Measurements from ENCODE around the gene N4BP2. TPM values are rescaled to one million over a fixed set of nuclear protein-coding genes. Genes with fewer than 3 reads are reported as not detected.

N4BP2 gene
- total and polyA plus RNA-seq, 2 of the 8 experiments (the other 6 are each of a cell fraction or from before 2014, with no cell fraction given): 4.4 to 44.7 TPM

- no peak for TF ChIP-seq JUND (IDR thresholded peaks at IDR 0.05; ENCODE audit: low read length)
- TF ChIP-seq HDAC6 (IDR thresholded peaks at IDR 0.05; ENCODE audit: low read depth, low read length): no peak
Measured at GRCh38 chr4:40183615-40184411, 127.2 kb downstream of the N4BP2 start (continued).
